Measurements from ENCODE around the gene GATA5. TPM values are rescaled to one million over a fixed set of nuclear protein-coding genes. Genes with fewer than 3 reads are reported as not detected.

The GATA5 gene
- total and polyA plus RNA-seq, 2 donors (not counting 3 experiments of a cell fraction or from before 2014, with no cell fraction given), result not detected

DNA sequence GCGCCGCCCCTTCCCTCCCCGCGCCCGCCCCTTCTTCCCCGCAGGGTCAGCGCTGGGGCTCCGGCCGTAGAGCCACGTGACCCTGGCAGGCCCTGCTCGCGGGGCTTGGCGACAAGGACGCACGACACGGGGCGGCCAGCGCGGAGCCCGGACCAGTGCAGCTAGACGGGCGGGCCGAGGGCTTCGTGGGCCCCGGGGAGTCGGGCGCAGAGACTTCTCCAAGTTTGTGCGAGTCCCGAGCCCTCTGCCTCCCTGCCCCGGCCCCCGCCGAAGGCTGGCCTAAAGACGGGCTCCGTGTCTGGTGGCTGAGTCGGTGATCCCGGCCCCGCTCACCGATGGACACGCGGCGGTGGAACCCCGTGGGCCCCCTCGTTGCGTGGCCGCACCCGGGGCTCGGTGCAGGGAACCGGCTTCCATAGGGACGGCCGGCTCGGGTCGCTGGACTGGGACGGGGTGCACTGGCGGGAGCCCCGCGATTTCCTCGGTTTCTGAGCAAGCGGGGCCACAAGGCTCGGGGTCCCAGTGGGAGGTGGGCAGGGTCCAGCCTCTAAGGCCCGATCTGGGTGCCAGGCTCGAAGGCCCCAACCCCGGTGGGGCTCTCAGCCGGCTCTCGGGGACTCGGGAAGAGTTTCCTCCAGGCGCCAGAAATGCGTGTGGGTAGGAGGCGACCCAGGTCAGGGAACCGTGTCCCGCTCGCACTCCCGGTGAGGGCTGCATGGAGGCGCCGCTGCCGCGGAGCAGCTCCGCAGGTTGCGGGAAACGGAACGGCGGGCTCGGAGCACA is 452 bp upstream of the GATA5 start:
- intact Hi-C loops (cut with micrococcal nuclease), result no loop called here
- BruUV-seq (replicated peaks), result no TSS peak

DNA sequence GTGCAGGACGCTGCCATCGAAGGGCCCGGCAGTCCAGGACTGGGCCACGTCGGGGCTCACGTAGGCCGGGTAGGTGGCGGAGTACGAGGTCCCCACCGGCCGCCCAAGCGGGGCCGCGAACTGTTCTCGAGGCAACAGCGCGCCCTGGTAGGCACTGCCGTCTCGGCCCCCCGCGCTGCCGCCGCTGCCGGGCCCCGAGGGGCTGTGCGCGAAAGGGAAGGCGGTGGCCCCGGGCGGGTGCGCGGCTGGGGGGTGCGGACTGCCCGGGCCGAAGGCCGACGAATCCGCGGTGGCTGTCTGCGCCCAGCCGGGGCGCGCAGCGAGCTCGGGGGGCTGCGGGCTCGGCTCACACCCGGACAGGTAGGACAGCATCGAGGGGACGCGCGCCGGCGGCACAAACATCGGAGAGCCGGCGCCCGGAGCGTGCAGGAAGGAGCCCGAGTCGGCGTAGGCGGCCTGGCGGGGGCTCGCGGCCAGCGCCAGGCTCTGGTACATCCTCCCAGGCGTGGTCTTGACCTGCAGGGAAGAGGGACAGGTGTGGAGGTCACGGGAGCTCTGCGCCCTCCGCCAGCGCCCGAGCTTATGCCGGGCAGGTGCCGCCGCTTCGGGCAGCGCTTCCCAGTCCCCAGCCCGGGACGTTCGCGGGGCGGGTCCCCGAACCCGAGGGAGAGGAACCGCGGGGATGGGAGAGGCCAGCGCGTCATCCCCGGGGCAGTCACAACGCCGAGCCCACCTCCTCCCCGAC is 596 bp downstream of the GATA5 start:
- POLR2A ChIA-PET, result no interaction called here

More for the DNA sequence above, 452 bp upstream of the GATA5 start:
- Histone ChIP-seq H3K4me2 (ENCODE audit: insufficient read depth, low read length) (no peak overlapping the region), H3K4me3 (replicated peaks in 1 of 3; ENCODE audit: insufficient read depth in 1 of 3, low read depth in 1 of 3, low read length in 3 of 3) (no peak overlapping the region), H3K79me2 (ENCODE audit: control insufficient read depth, insufficient read depth, low read length) (no peaks in the 10 kb centered on the region), H3K36me3 (ENCODE audit: control insufficient read depth in 2 of 2, extremely low read depth in 1 of 2, insufficient read depth in 2 of 2, low read length in 2 of 2) (no peaks in the 10 kb centered on the region), H3K9me3 (replicated peaks; ENCODE audit: control insufficient read depth, insufficient read depth, low read length) (no peaks in the 10 kb centered on the region), H4K20me1 (replicated peaks; ENCODE audit: control insufficient read depth, extremely low read depth, insufficient read depth, low read length) (no peaks in the 10 kb centered on the region), H3K4me1 (ENCODE audit: control insufficient read depth, extremely low read depth, insufficient read depth, low read length) (no peaks in the 10 kb centered on the region), H3K27me3 (ENCODE audit: control insufficient read depth in 2 of 2, insufficient read depth in 2 of 2, low read length in 2 of 2) (peaks cover 35 to 46% of the 10 kb centered on the region in 2 experiments), H3K27ac (ENCODE audit: insufficient read depth, low read depth, low read length) (no peak overlapping the region), H3K9me1 (replicated peaks; ENCODE audit: control insufficient read depth, extremely low read depth, insufficient read depth, low read length) (no peaks in the 10 kb centered on the region), H3K9ac (replicated peaks; ENCODE audit: extremely low read depth, insufficient read depth, low read length) (no peak overlapping the region), H2AFZ (ENCODE audit: low read depth, low read length) (no peak overlapping the region)
- FAIRE-seq (no peak), DNase-seq (ENCODE audit: low read depth, low spot score) (no peak)
- POLR2A ChIA-PET, result no interaction called here
- TF ChIP-seq, protein P1, sequence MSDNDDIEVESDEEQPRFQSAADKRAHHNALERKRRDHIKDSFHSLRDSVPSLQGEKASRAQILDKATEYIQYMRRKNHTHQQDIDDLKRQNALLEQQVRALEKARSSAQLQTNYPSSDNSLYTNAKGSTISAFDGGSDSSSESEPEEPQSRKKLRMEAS (IDR thresholded peaks at IDR 0.05; ENCODE audit: insufficient read depth, insufficient read length), result no peak
- peak; percentile 81 for TF ChIP-seq EZH2 (IDR thresholded peaks at IDR 0.05; ENCODE audit: borderline replicate concordance, low read depth, low read length, severe bottlenecking)
- CTCF ChIA-PET, result interaction anchor here (1.1 kb wide), 1 partner anchor 141 kb away, joined by 3 read pairs; no protein-coding TSS in a partner anchor
- dilution Hi-C loops (cut with MboI; ENCODE audit: extremely low pct_ligation_motif_present, low sequenced_read_pairs), result no loop called here

More for the DNA sequence above, 596 bp downstream of the GATA5 start:
- dilution Hi-C loops (cut with MboI; ENCODE audit: extremely low pct_ligation_motif_present, low sequenced_read_pairs), result no loop called here
- H3K9me1 ChIP-seq (replicated peaks; ENCODE audit: control insufficient read depth, extremely low read depth, insufficient read depth, low read length), result no peaks in the 10 kb centered on the region
- no peak for TF ChIP-seq GATA2 (IDR thresholded peaks at IDR 0.05; ENCODE audit: insufficient read depth, insufficient read length, low read depth, low read length)
- TF ChIP-seq EZH2 (IDR thresholded peaks at IDR 0.05; ENCODE audit: borderline replicate concordance, low read depth, low read length, severe bottlenecking), result peak; percentile 81
- no peaks in the 10 kb centered on the region for H4K20me1 ChIP-seq (replicated peaks; ENCODE audit: control insufficient read depth, extremely low read depth, insufficient read depth, low read length)
- H3K4me1 ChIP-seq (ENCODE audit: control insufficient read depth, extremely low read depth, insufficient read depth, low read length), result no peaks in the 10 kb centered on the region
- no peaks in the 10 kb centered on the region for H3K9me3 ChIP-seq (replicated peaks; ENCODE audit: control insufficient read depth, insufficient read depth, low read length)
- H3K27me3 ChIP-seq (ENCODE audit: control insufficient read depth in 2 of 2, insufficient read depth in 2 of 2, low read length in 2 of 2), result peaks cover 35 to 46% of the 10 kb centered on the region in 2 experiments
- BruUV-seq (replicated peaks), result no TSS peak
- H3K36me3 ChIP-seq (ENCODE audit: control insufficient read depth in 2 of 2, extremely low read depth in 1 of 2, insufficient read depth in 2 of 2, low read length in 2 of 2), result no peaks in the 10 kb centered on the region
- no peak overlapping the region for H2AFZ ChIP-seq (ENCODE audit: low read depth, low read length)
- DNase-seq (ENCODE audit: low read depth, low spot score) (no peak), FAIRE-seq (no peak)
- H3K27ac ChIP-seq (ENCODE audit: insufficient read depth, low read depth, low read length), result no peak overlapping the region
- H3K9ac ChIP-seq (replicated peaks; ENCODE audit: extremely low read depth, insufficient read depth, low read length), result no peak overlapping the region
- intact Hi-C loops (cut with micrococcal nuclease), result no loop called here
- no peak overlapping the region for H3K4me3 ChIP-seq (replicated peaks in 1 of 3; ENCODE audit: insufficient read depth in 1 of 3, low read depth in 1 of 3, low read length in 3 of 3)
- no peak overlapping the region for H3K4me2 ChIP-seq (ENCODE audit: insufficient read depth, low read length)
- CTCF ChIA-PET, result no interaction called here
- no peaks in the 10 kb centered on the region for H3K79me2 ChIP-seq (ENCODE audit: control insufficient read depth, insufficient read depth, low read length)

Measured in endothelial cell of umbilical vein (primary cell).